GM19193 (cell line): ENCODE measurements around the gene OR8K1.

Source experiments
- POLR2A ChIP-seq: IDR thresholded peaks from 4 replicates; pipeline ENCODE4 v1.6.1; 2011; ENCODE audit not compliant: insufficient read depth, insufficient read length; ENCODE audit errors: extremely low read depth

The OR8K1 gene

DNA sequence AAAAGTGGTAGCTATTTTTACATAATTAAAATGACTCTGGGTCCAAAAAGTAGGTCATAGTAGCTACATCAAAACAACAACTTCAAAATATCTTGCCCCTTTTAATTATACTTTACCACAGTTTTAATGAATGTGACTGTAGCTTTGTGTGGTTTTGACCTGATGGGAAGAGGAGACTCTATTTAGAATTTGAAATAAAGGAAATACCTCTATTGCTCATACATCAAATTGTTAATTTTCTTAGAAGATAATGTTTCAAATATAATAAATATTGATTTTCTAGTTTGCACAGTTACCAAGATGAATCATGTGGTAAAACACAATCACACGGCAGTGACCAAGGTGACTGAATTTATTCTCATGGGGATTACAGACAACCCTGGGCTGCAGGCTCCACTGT is at the start of gene OR8K1:
Gene OR8K1, plus strand, starts transcription at position 301 of the 400 bp plus-strand sequence. Its CDS starts 0 bp downstream, at position 301.
- TF ChIP-seq POLR2A: no peak

DNA sequence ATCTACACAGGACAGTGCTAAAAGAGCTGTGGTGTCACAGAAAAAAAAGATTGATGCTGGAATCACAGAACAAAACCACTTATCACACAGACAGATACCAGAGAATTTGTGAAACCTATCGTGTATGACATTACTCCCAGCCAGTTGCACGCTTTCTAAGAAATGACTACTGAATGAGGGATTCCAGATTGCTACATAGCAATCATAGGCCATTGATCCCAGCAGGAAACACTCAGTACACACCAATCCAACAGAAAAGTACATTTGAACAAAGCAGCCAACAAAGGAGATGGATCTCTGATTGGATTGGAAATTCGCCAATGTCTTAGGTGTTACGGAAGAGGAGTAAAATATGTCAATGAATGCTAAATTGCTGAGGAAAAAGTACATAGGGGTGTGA is 48.9 kb upstream of the OR8K1 start:
- no peak for TF ChIP-seq POLR2A

- no peak for TF ChIP-seq POLR2A
Measured at GRCh38 chr11:56307836-56308235, 38.0 kb upstream of the OR8K1 start.

DNA sequence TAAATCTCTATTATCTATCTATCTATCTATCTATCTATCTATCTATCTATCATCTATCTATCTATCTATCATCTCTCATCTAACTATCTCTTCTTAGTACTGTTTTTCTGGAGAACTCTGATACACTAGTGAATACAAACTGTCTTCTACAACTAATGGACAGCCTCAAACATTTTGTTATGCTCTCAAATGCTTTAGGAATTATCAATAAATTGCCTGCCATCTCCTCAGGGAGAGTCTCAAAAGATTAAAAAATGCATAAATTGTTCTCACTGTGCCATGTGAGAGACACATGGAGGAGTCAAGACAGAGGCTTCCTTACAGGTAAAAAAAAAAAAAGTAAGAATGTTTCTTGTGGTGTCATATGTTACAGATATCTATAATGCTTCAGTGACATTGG is 31.0 kb upstream of the OR8K1 start, which contains the start of gene OR8K3:
Gene OR8K3, plus strand, starts transcription at position 301 of the 400 bp plus-strand sequence. CDS start 3,163 bp downstream, outside the sequence.
- no peak for TF ChIP-seq POLR2A

DNA sequence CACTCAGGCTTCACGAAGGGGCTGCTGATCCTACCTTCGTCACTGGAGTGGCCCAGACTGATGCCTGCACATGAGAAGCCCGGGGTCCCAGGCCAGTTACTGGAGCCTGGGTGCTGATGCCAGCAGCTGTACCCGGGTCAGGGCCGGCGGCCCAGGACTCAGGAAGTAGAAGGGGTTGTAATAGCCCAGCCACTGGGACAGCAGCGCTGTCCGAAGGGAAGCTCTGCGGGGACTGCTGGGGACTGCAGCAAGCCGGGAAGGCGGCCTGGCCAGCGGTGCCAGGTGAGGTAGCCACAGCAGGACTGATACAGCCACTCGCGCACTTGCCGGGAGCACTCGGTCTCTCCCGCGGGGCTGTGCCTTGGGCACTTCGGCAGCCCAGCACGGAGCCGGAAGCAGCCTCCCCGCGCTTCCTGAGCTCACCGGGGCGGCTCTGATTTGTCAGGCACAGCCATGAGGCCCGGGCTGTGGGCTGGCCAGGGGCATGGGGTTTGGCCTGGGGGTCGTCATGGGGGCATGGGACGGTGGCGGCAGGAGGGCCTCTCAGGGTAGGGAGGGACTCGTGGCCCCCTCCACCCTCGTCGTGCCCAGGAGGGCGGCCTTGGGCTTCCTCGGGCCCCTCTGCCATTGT is 13.9 kb upstream of the OR8K1 start:
- no peak for TF ChIP-seq POLR2A

- no peak for TF ChIP-seq POLR2A
Measured at GRCh38 chr11:56333156-56333555, 12.7 kb upstream of the OR8K1 start.

DNA sequence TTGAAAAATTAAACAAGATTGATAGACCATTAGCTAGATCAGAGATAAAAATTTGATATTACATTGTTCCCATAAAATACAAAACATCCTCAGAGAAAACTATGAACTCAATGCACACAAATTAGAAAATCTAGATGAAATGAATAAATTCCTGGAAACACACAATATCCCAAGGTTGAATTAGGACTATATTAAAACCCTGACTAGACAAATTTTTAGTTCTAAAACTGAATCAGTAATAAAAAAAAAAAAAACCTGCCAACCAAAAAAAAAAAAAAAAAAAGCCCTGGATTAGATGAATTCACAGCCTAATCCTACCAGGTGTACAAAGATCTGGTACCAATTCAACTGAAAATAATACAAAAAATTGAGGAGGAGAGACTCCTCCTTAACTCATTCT is 5.5 kb upstream of the OR8K1 start:
- TF ChIP-seq POLR2A: no peak

- no peak for TF ChIP-seq POLR2A
Measured at GRCh38 chr11:56353991-56354390, 8.2 kb downstream of the OR8K1 start, which contains the start of gene OR8J1. OR8J1 (plus strand) TSS chr11:56354291; CDS start chr11:56360247, 5,956 bp downstream.

DNA sequence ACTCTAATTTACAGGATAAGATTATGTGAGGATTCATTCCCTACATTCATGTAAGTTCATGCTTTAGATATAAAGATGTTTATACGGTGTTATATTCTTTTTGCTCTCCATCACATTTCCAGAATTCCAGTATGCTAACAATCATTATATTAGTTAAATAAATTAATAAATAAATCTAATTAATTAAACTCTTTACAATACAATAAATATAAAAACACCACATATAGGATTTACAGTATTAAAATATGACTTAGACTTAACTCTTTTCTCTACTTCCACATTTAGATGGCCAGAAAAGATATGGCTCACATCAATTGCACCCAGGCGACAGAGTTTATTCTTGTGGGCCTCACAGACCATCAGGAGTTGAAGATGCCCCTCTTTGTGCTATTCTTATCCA is 29.5 kb downstream of the OR8K1 start, which contains the start of gene OR8U1:
Gene OR8U1, plus strand, starts transcription at position 301 of the 400 bp plus-strand sequence. Its CDS starts 0 bp downstream, at position 301.
- no peak for TF ChIP-seq POLR2A

- no peak for TF ChIP-seq POLR2A
Measured at GRCh38 chr11:56380120-56380519, 34.3 kb downstream of the OR8K1 start.

DNA sequence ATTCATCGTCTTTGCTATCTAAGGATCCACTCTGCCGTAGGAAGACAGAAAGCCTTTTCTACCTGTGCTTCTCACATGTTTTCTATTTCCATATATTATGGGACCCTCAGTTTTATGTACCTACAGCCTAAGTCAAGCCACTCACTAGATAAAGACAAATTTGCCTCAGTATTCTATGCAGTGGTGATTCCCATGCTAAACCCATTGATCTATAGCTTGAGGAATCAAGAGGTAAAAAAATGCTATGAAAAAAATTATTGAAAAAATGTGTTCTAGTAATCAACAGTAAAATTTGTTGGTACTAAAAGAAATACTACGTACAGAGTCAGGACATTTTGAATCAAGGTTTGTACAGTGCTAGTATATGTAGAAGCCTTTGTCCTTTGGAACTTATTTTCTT is 48.5 kb downstream of the OR8K1 start:
- TF ChIP-seq POLR2A: no peak

DNA sequence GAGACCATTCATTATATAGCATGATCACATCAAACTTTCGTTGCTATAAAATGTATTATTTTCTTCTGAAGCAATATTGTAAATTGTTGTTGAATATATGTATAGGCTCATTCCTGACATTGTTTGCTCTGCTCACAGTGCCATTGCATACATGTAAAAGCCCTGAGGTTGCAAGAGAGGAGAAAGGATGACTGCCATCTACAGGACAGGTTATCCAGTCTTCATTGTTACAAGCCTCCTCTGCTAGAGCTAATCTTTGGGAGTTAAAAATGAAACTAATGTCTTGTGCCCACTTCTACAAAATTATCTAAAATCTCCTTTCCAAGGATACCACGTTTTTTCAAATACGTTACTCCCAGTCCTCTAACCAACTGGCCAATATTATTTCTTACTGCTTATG is 50.2 kb downstream of the OR8K1 start:
- TF ChIP-seq POLR2A: no peak
